ENCODE measurements around the gene ABCA4.

ABCA4 gene

DNA sequence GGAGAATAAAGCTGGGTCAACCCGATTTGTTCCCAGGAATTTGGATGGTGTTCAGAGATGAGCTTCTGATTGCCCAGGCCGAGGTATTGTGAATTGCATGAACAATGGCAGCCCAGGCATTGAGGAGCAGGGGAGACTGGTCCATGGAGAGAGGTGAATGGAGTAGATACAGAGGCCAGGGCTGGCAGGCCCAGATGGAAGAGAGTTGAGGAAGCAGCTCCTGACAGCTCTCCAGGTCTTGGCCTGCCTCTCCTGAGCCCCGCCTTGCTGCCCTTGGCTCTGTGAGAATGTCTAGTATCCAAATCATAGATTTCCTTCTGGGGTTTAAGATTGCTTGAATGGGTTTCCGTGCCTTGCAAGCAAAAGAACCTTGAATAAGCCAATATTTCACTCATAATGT lies 11.5 kb downstream of the ABCA4 start:
- no peaks in the 10 kb centered on the region for H3K27me3 ChIP-seq (ENCODE audit: control insufficient read depth, insufficient read depth, low read length)
- no peaks in the 10 kb centered on the region for H3K36me3 ChIP-seq (ENCODE audit: control insufficient read depth, insufficient read depth, low read length)
- no peak overlapping the region for H3K4me3 ChIP-seq (ENCODE audit: low read length)
- no peaks in the 10 kb centered on the region for H3K4me1 ChIP-seq (ENCODE audit: control insufficient read depth, insufficient read depth, low read length)
- no peak overlapping the region for H3K9ac ChIP-seq (ENCODE audit: low read length)
- H3K27ac ChIP-seq (ENCODE audit: low read depth, low read length), result no peak overlapping the region

GRCh38 chr1:94107141-94107540 lies 13.8 kb downstream of the ABCA4 start:
- H3K4me1 ChIP-seq (ENCODE audit: control insufficient read depth, insufficient read depth, low read length), result no peaks in the 10 kb centered on the region
- no peak overlapping the region for H3K4me3 ChIP-seq (ENCODE audit: low read length)
- H3K27me3 ChIP-seq (ENCODE audit: control insufficient read depth, insufficient read depth, low read length), result no peaks in the 10 kb centered on the region
- H3K27ac ChIP-seq (ENCODE audit: low read depth, low read length), result no peak overlapping the region
- H3K36me3 ChIP-seq (ENCODE audit: control insufficient read depth, insufficient read depth, low read length), result no peaks in the 10 kb centered on the region
- H3K9ac ChIP-seq (ENCODE audit: low read length), result no peak overlapping the region

GRCh38 chr1:94106716-94107115 lies 14.2 kb downstream of the ABCA4 start:
- Histone ChIP-seq H3K27me3 (ENCODE audit: control insufficient read depth, insufficient read depth, low read length) (no peaks in the 10 kb centered on the region), H3K36me3 (ENCODE audit: control insufficient read depth, insufficient read depth, low read length) (no peaks in the 10 kb centered on the region), H3K4me3 (ENCODE audit: low read length) (no peak overlapping the region), H3K4me1 (ENCODE audit: control insufficient read depth, insufficient read depth, low read length) (peaks cover 2% of the 10 kb centered on the region), H3K27ac (ENCODE audit: low read depth, low read length) (no peak overlapping the region), H3K9ac (ENCODE audit: low read length) (no peak overlapping the region)

- Histone ChIP-seq H3K36me3 (ENCODE audit: control insufficient read depth, insufficient read depth, low read length) (no peaks in the 10 kb centered on the region), H3K4me3 (ENCODE audit: low read length) (no peak overlapping the region), H3K27me3 (ENCODE audit: control insufficient read depth, insufficient read depth, low read length) (no peaks in the 10 kb centered on the region), H3K4me1 (ENCODE audit: control insufficient read depth, insufficient read depth, low read length) (peaks cover 8% of the 10 kb centered on the region), H3K9ac (ENCODE audit: low read length) (no peak overlapping the region), H3K27ac (ENCODE audit: low read depth, low read length) (no peak overlapping the region)
Measured at GRCh38 chr1:94105957-94106529, 14.9 kb downstream of the ABCA4 start.

- Histone ChIP-seq H3K27me3 (ENCODE audit: control insufficient read depth, insufficient read depth, low read length) (no peaks in the 10 kb centered on the region), H3K4me1 (ENCODE audit: control insufficient read depth, insufficient read depth, low read length) (peaks cover 13% of the 10 kb centered on the region), H3K36me3 (ENCODE audit: control insufficient read depth, insufficient read depth, low read length) (no peaks in the 10 kb centered on the region), H3K4me3 (ENCODE audit: low read length) (no peak overlapping the region), H3K27ac (ENCODE audit: low read depth, low read length) (no peak overlapping the region), H3K9ac (ENCODE audit: low read length) (no peak overlapping the region)
Measured at GRCh38 chr1:94105581-94105952, 15.4 kb downstream of the ABCA4 start.

- Histone ChIP-seq H3K27me3 (ENCODE audit: control insufficient read depth, insufficient read depth, low read length) (no peaks in the 10 kb centered on the region), H3K36me3 (ENCODE audit: control insufficient read depth, insufficient read depth, low read length) (no peaks in the 10 kb centered on the region), H3K9ac (ENCODE audit: low read length) (no peak overlapping the region), H3K4me1 (ENCODE audit: control insufficient read depth, insufficient read depth, low read length) (peaks cover 17% of the 10 kb centered on the region), H3K4me3 (ENCODE audit: low read length) (no peak overlapping the region), H3K27ac (ENCODE audit: low read depth, low read length) (no peak overlapping the region)
Measured at GRCh38 chr1:94104776-94105580, 16.0 kb downstream of the ABCA4 start.

DNA sequence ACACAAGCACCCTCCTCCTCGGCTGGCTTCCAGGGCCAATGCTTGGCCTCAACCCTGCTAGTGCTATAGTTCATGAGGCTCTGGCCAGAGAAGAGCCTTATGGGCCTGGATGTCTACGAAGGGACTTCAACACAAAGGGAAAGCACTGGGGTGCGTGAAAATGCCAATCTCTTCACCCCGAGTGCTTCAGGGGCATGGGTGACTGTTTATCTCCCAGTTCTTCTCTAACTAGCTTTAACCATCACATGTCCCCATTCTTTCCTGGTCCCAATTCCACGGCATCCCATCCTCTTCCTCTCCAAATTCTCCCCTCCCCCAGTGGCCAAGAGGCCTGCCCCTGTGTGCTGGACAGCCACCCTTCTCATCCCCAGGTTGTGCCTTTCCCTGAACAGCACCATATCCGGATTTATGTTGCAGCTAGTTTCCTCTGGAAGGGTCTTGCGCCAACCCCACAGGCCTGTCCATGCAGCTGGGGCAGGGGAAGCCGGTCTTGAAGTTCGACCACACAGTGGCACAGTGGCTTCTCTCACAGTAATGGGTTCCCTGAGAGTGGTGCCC lies 16.7 kb downstream of the ABCA4 start:
- H3K9ac ChIP-seq (ENCODE audit: low read length), result no peak overlapping the region
- no peak overlapping the region for H3K27ac ChIP-seq (ENCODE audit: low read depth, low read length)
- peaks cover 19% of the 10 kb centered on the region for H3K4me1 ChIP-seq (ENCODE audit: control insufficient read depth, insufficient read depth, low read length)
- no peak overlapping the region for H3K4me3 ChIP-seq (ENCODE audit: low read length)
- H3K36me3 ChIP-seq (ENCODE audit: control insufficient read depth, insufficient read depth, low read length), result no peaks in the 10 kb centered on the region
- no peaks in the 10 kb centered on the region for H3K27me3 ChIP-seq (ENCODE audit: control insufficient read depth, insufficient read depth, low read length)

GRCh38 chr1:94103608-94104007 lies 17.3 kb downstream of the ABCA4 start:
- Histone ChIP-seq H3K4me3 (ENCODE audit: low read length) (no peak overlapping the region), H3K36me3 (ENCODE audit: control insufficient read depth, insufficient read depth, low read length) (no peaks in the 10 kb centered on the region), H3K27ac (ENCODE audit: low read depth, low read length) (no peak overlapping the region), H3K9ac (ENCODE audit: low read length) (no peak overlapping the region), H3K4me1 (ENCODE audit: control insufficient read depth, insufficient read depth, low read length) (peaks cover 19% of the 10 kb centered on the region), H3K27me3 (ENCODE audit: control insufficient read depth, insufficient read depth, low read length) (no peaks in the 10 kb centered on the region)

- Histone ChIP-seq H3K27ac (ENCODE audit: low read depth, low read length) (peak overlapping the region; percentile 65), H3K9ac (ENCODE audit: low read length) (no peak overlapping the region)
Measured at GRCh38 chr1:94101613-94102525, 19.1 kb downstream of the ABCA4 start.

GRCh38 chr1:94100785-94101612 lies 19.9 kb downstream of the ABCA4 start:
- H3K4me3 ChIP-seq (ENCODE audit: low read length), result no peak overlapping the region
- peaks cover 25% of the 10 kb centered on the region for H3K4me1 ChIP-seq (ENCODE audit: control insufficient read depth, insufficient read depth, low read length)
- no peaks in the 10 kb centered on the region for H3K36me3 ChIP-seq (ENCODE audit: control insufficient read depth, insufficient read depth, low read length)
- H3K27me3 ChIP-seq (ENCODE audit: control insufficient read depth, insufficient read depth, low read length), result no peaks in the 10 kb centered on the region
- no peak overlapping the region for H3K9ac ChIP-seq (ENCODE audit: low read length)
- peak overlapping the region; percentile 65 for H3K27ac ChIP-seq (ENCODE audit: low read depth, low read length)

More at GRCh38 chr1:94101613-94102525, 19.1 kb downstream of the ABCA4 start:
- no peaks in the 10 kb centered on the region for H3K36me3 ChIP-seq (ENCODE audit: control insufficient read depth, insufficient read depth, low read length)
- no peaks in the 10 kb centered on the region for H3K27me3 ChIP-seq (ENCODE audit: control insufficient read depth, insufficient read depth, low read length)
- H3K4me3 ChIP-seq (ENCODE audit: low read length), result no peak overlapping the region
- H3K4me1 ChIP-seq (ENCODE audit: control insufficient read depth, insufficient read depth, low read length), result peaks cover 19% of the 10 kb centered on the region

- Histone ChIP-seq H3K4me3 (ENCODE audit: low read length) (no peak overlapping the region), H3K36me3 (ENCODE audit: control insufficient read depth, insufficient read depth, low read length) (no peaks in the 10 kb centered on the region), H3K9ac (ENCODE audit: low read length) (no peak overlapping the region), H3K4me1 (ENCODE audit: control insufficient read depth, insufficient read depth, low read length) (peaks cover 31% of the 10 kb centered on the region), H3K27me3 (ENCODE audit: control insufficient read depth, insufficient read depth, low read length) (no peaks in the 10 kb centered on the region), H3K27ac (ENCODE audit: low read depth, low read length) (peak overlapping the region; percentile 11)
Measured at GRCh38 chr1:94100129-94100784, 20.7 kb downstream of the ABCA4 start.
